IMR-90 (cell line): ENCODE measurements around the gene KDM3A. TPM values are rescaled to one million over a fixed set of nuclear protein-coding genes. Genes with fewer than 3 reads are reported as not detected.

Experiments used
- ATAC-seq: fragments of 200-7000 bp; cut with Tn5 transposase; 2 replicates; pipeline ENCODE4 v1.9.1; 2020; ENCODE audit warnings: low read depth, mild to moderate bottlenecking, moderate library complexity
- BruUV-seq: library from RNA; stranded (reverse); fragments of 400-500 nt; replicated peaks from 2 replicates; lab custom pipeline; 2021; lab: Mats Ljungman, UMichigan
- CTCF ChIA-PET: fragments of 300-600 bp; formaldehyde crosslinking; extraction: SDS; loops from one replicate; lab custom pipeline; 2021; ENCODE audit warnings: antibody characterized with exemption; lab: Yijun Ruan, JAX
- POLR2A ChIA-PET: fragments of 300-600 bp; sonication (Branson Sonifier 250); formaldehyde crosslinking; loops from one replicate; lab custom pipeline; 2022; ENCODE audit warnings: antibody characterized with exemption; ENCODE audit not compliant: unreplicated experiment; lab: Charles Lee
- DNase-seq: peaks from one replicate; pipeline ENCODE4 v3.0.0; 2013
- H2AFZ ChIP-seq: replicated peaks from 2 replicates; pipeline ENCODE3; 2013; ENCODE audit warnings: low read length, mild to moderate bottlenecking; ENCODE audit not compliant: poor library complexity
- H2AK5ac ChIP-seq: 2 replicates; pipeline ENCODE4 v1.6.1; 2013; ENCODE audit warnings: low read depth, low read length, inconsistent platforms
- H2AK9ac ChIP-seq: replicated peaks from 2 replicates; pipeline ENCODE3; 2013; ENCODE audit warnings: mild to moderate bottlenecking, low read depth, low read length, moderate library complexity; ENCODE audit not compliant: poor library complexity
- H2BK120ac ChIP-seq: 2 replicates; pipeline ENCODE4 v1.6.1; 2013; ENCODE audit warnings: low read depth, low read length, inconsistent platforms
- H2BK15ac ChIP-seq: 3 replicates; pipeline ENCODE4 v1.6.1; 2013; ENCODE audit warnings: low read depth, low read length, inconsistent platforms
- H2BK20ac ChIP-seq: 2 replicates; pipeline ENCODE4 v1.6.1; 2013; ENCODE audit warnings: low read depth, mild to moderate bottlenecking, inconsistent platforms, low read length, moderate library complexity
- H2BK5ac ChIP-seq: 2 replicates; pipeline ENCODE4 v1.6.1; 2013; ENCODE audit warnings: mild to moderate bottlenecking, low read depth, low read length, inconsistent platforms; ENCODE audit not compliant: poor library complexity, severe bottlenecking
- H3K14ac ChIP-seq: replicated peaks from 2 replicates; pipeline ENCODE4 v1.6.1; 2013; ENCODE audit warnings: low read depth, low read length, inconsistent platforms
- H3K18ac ChIP-seq: 2 replicates; pipeline ENCODE4 v1.6.1; 2013; ENCODE audit warnings: low read depth, low read length, control low read depth
- H3K23ac ChIP-seq: 2 replicates; pipeline ENCODE4 v1.6.1; 2013; ENCODE audit warnings: low read depth, low read length, inconsistent platforms
- H3K27ac ChIP-seq: 2 replicates; pipeline ENCODE4 v1.5.1; 2013; ENCODE audit warnings: mild to moderate bottlenecking, control low read depth, low read length; ENCODE audit not compliant: insufficient read depth
- H3K27me3 ChIP-seq: 2 replicates; pipeline ENCODE4 v1.6.1; 2013; ENCODE audit warnings: low read length; ENCODE audit not compliant: control insufficient read depth, insufficient read depth
- H3K36me3 ChIP-seq: 2 replicates; pipeline ENCODE4 v1.6.1; 2013; ENCODE audit warnings: low read length, mixed read lengths; ENCODE audit not compliant: control insufficient read depth, insufficient read depth
- H3K4ac ChIP-seq: 2 replicates; pipeline ENCODE4 v1.6.1; 2013; ENCODE audit warnings: low read depth, low read length, inconsistent platforms
- H3K4me1 ChIP-seq: 2 replicates; pipeline ENCODE4 v1.6.1; 2013; ENCODE audit warnings: low read length, mixed read lengths; ENCODE audit not compliant: control insufficient read depth, insufficient read depth
- H3K4me2 ChIP-seq: 2 replicates; pipeline ENCODE4 v1.6.1; 2013; ENCODE audit warnings: low read depth, mild to moderate bottlenecking, control low read depth, low read length, moderate library complexity
- H3K4me3 ChIP-seq: 2 replicates; pipeline ENCODE4 v1.5.1; 2013; ENCODE audit warnings: low read depth, mild to moderate bottlenecking, control low read depth, low read length, moderate library complexity; ENCODE audit not compliant: insufficient read depth
- H3K56ac ChIP-seq: 2 replicates; pipeline ENCODE4 v1.6.1; 2013; ENCODE audit warnings: low read length, inconsistent platforms; ENCODE audit not compliant: insufficient read depth; ENCODE audit errors: extremely low read depth
- H3K79me1 ChIP-seq, 2 experiments: 2 replicates each; pipeline ENCODE4 v1.6.1; 2013; ENCODE audit warnings: low read length in 2 of 2, inconsistent platforms in 1 of 2, low read depth in 1 of 2
- H3K9ac ChIP-seq: 2 replicates; pipeline ENCODE4 v1.6.1; 2013; ENCODE audit warnings: low read depth, low read length, control low read depth
- H3K9me1 ChIP-seq: 2 replicates; pipeline ENCODE4 v1.6.1; 2013; ENCODE audit warnings: low read length, inconsistent platforms; ENCODE audit not compliant: insufficient read depth
- H3K9me3 ChIP-seq: 2 replicates; pipeline ENCODE4 v1.6.1; 2013; ENCODE audit warnings: low read length; ENCODE audit not compliant: control insufficient read depth, insufficient read depth
- H4K20me1 ChIP-seq: 2 replicates; pipeline ENCODE4 v1.6.1; 2013; ENCODE audit warnings: low read length, inconsistent platforms; ENCODE audit not compliant: insufficient read depth
- H4K5ac ChIP-seq: 2 replicates; pipeline ENCODE4 v1.6.1; 2013; ENCODE audit warnings: mild to moderate bottlenecking, low read depth, low read length, control low read depth
- H4K8ac ChIP-seq, 2 experiments: 2 replicates each; pipeline ENCODE4 v1.6.1; 2013; ENCODE audit warnings: low read depth in 2 of 2, low read length in 2 of 2, control low read depth in 1 of 2, inconsistent platforms in 1 of 2
- H4K91ac ChIP-seq: 2 replicates; pipeline ENCODE4 v1.6.1; 2013; ENCODE audit warnings: low read depth, low read length, inconsistent platforms; ENCODE audit not compliant: insufficient read depth
- BHLHE40 ChIP-seq: fragments of 150-350 bp; IDR thresholded peaks from 2 replicates; pipeline ENCODE4 v1.6.1; 2016; ENCODE audit warnings: mild to moderate bottlenecking, low read depth, low read length
- CEBPB ChIP-seq: IDR thresholded peaks from 2 replicates; pipeline ENCODE4 v1.6.1; 2012; ENCODE audit warnings: low read depth, low read length, improper control_type of control experiment
- CHD1 ChIP-seq: IDR thresholded peaks from 2 replicates; pipeline ENCODE4 v1.6.1; 2012; ENCODE audit warnings: low read depth, low read length, improper control_type of control experiment
- CTCF ChIP-seq: conservative IDR thresholded peaks from 2 replicates; pipeline ENCODE4 v1.5.1; 2012; ENCODE audit warnings: mild to moderate bottlenecking, low read depth, low read length, improper control_type of control experiment
- ELK1 ChIP-seq: fragments of 150-350 bp; IDR thresholded peaks from 2 replicates; pipeline ENCODE4 v1.6.1; 2016; ENCODE audit warnings: low read depth, mild to moderate bottlenecking, low read length, moderate library complexity, borderline replicate concordance
- FOS ChIP-seq: fragments of 150-350 bp; IDR thresholded peaks from 2 replicates; pipeline ENCODE4 v1.6.1; 2016; ENCODE audit warnings: low read depth, low read length
- MAFK ChIP-seq: IDR thresholded peaks from 2 replicates; pipeline ENCODE4 v1.6.1; 2012; ENCODE audit warnings: low read depth, low read length, improper control_type of control experiment
- MAZ ChIP-seq: IDR thresholded peaks from 2 replicates; pipeline ENCODE4 v1.6.1; 2012; ENCODE audit warnings: low read depth, mild to moderate bottlenecking, low read length, improper control_type of control experiment, moderate library complexity, borderline replicate concordance
- MXI1 ChIP-seq: IDR thresholded peaks from 2 replicates; pipeline ENCODE4 v1.6.1; 2012; ENCODE audit warnings: low read depth, mild to moderate bottlenecking, low read length, moderate library complexity, borderline replicate concordance
- NFE2L2 ChIP-seq: fragments of 150-350 bp; IDR thresholded peaks from 2 replicates; pipeline ENCODE4 v1.6.1; 2016; ENCODE audit warnings: low read depth, mild to moderate bottlenecking, low read length
- POLR2A ChIP-seq: IDR thresholded peaks from 2 replicates; pipeline ENCODE4 v1.6.1; 2012; ENCODE audit warnings: mild to moderate bottlenecking, low read depth, low read length
- RAD21 ChIP-seq: IDR thresholded peaks from 2 replicates; pipeline ENCODE4 v1.6.1; 2012; ENCODE audit warnings: low read length, improper control_type of control experiment
- RCOR1 ChIP-seq: IDR thresholded peaks from 2 replicates; pipeline ENCODE4 v1.6.1; 2012; ENCODE audit warnings: mild to moderate bottlenecking, low read length, improper control_type of control experiment; ENCODE audit not compliant: insufficient replicate concordance
- RFX5 ChIP-seq: IDR thresholded peaks from 2 replicates; pipeline ENCODE4 v1.8.0; 2012; ENCODE audit warnings: low read depth, mild to moderate bottlenecking, low read length, moderate library complexity
- SMC3 ChIP-seq: fragments of 150-350 bp; IDR thresholded peaks from 2 replicates; pipeline ENCODE4 v1.6.1; 2016; ENCODE audit warnings: low read depth, mild to moderate bottlenecking, antibody characterized with exemption, low read length, moderate library complexity
- USF2 ChIP-seq: fragments of 150-350 bp; IDR thresholded peaks from 2 replicates; pipeline ENCODE4 v1.6.1; 2017; ENCODE audit warnings: mild to moderate bottlenecking, antibody characterized with exemption, low read length, low read depth
- WGBS, 2 experiments: methylation state at CpG; one replicate each; pipeline versions ENCODE4 v1.1.5 to v1.1.7; 2013; ENCODE audit warnings: missing lambda C conversion rate in 2 of 2; ENCODE audit not compliant: insufficient read length in 1 of 2; ENCODE audit errors: extremely low coverage in 2 of 2; 5-methylcytosine and 5-hydroxymethylcytosine counted together
- dilution Hi-C: fragments of 300-500 bp; cut with HindIII; formaldehyde crosslinking; loops from one replicate; pipeline ENCODE4 v1.14.3; 2018; ENCODE audit warnings: low sequenced_read_pairs; ENCODE audit not compliant: unreplicated experiment
- in situ Hi-C: fragments of 300-500 bp; cut with MboI; formaldehyde crosslinking; loops from 3 replicates; pipeline ENCODE4 v1.14.3; 2019; ENCODE audit warnings: low sequenced_read_pairs, inconsistent platforms, mixed read lengths
- intact Hi-C: fragments of 100-400 bp; cut with micrococcal nuclease; formaldehyde crosslinking; loops from 2 replicates; pipeline ENCODE4 v1.10.0; 2022
- polyA plus RNA-seq, 3 experiments: library from polyadenylated mRNA; depleted of rRNA; stranded (reverse); fragments of >200 nt; gene quantifications; 2 replicates each; pipeline ENCODE4 v1.2.3, GENCODE V29; 2012; ENCODE audit warnings: low replicate concordance in 1 of 3
- total RNA-seq: library from RNA; depleted of rRNA; stranded (reverse); fragments of >200 nt; gene quantifications from 2 replicates; pipeline ENCODE4 v1.2.3, GENCODE V29; 2012

The KDM3A gene
- total and polyA plus RNA-seq, 2 of the 4 experiments (the other 2 are of a cell fraction): 24.8 to 33.3 TPM

GRCh38 chr2:86512892-86513291 lies 71.7 kb downstream of the KDM3A start:
- Histone ChIP-seq H3K79me1 (peaks cover 3 to 9% of the 10 kb centered on the region in 2 experiments; a peak in 2 of 4 replicates), H3K18ac (no peak overlapping the region), H3K4me3 (no peak overlapping the region), H3K9me1 (0 out of 2 replicates have a peak, but pooled peaks cover 4% of the 10 kb centered on the region), H4K20me1 (no peaks in the 10 kb centered on the region; the same call in 1 of the 2 replicates), H2AK5ac (no peak overlapping the region), H2BK5ac (no peak overlapping the region), H3K14ac (no peak overlapping the region), H3K9me3 (no peaks in the 10 kb centered on the region), H2BK15ac (no peak overlapping the region), H3K9ac (no peak overlapping the region), H2AFZ (no peak overlapping the region), H3K27ac (no peak overlapping the region), H3K23ac (no peak overlapping the region), H4K91ac (no peak overlapping the region), H3K56ac (no peak overlapping the region), H3K4me2 (no peak overlapping the region), H3K4ac (no peak overlapping the region), H2BK20ac (no peak overlapping the region), H2BK120ac (no peak overlapping the region), H3K36me3 (peaks cover 5% of the 10 kb centered on the region), H3K27me3 (no peaks in the 10 kb centered on the region), H2AK9ac (no peak overlapping the region), H4K5ac (no peak overlapping the region), H3K4me1 (no peaks in the 10 kb centered on the region), H4K8ac (no peak overlapping the region)
- ATAC-seq: no peak
- in situ Hi-C loops: loop anchor here (10.0 kb wide), 1 partner anchor 92 kb away; no protein-coding TSS in a partner anchor
- no TSS peak for BruUV-seq
- CTCF ChIA-PET: no interaction called here
- dilution Hi-C loops: no loop called here
- POLR2A ChIA-PET: no interaction called here
- intact Hi-C loops: no loop called here
- TF ChIP-seq MAFK (no peak), RAD21 (no peak), CTCF (no peak), MXI1 (no peak), CEBPB (no peak), RCOR1 (no peak), RFX5 (no peak), MAZ (no peak), SMC3 (no peak), BHLHE40 (no peak), FOS (no peak), POLR2A (no peak), NFE2L2 (no peak), USF2 (no peak), CHD1 (no peak), ELK1 (no peak)
- no peak for DNase-seq
- no CpG with 5 or more reads among the region's 2 CpGs for WGBS, 2 experiments
